HCT116 (cell line): ENCODE results near the gene ABCC2. TPM values are rescaled to one million over a fixed set of nuclear protein-coding genes. Genes with fewer than 3 reads are reported as not detected.

ENCODE experiments used
- ATAC-seq: fragments of 200-7000 bp; cut with Tn5 transposase; 2 replicates; pipeline ENCODE4 v1.9.1; 2020; ENCODE audit warnings: mild to moderate bottlenecking, moderate library complexity
- BruUV-seq: library from RNA; stranded (reverse); fragments of 400-500 nt; replicated peaks from 2 replicates; lab custom pipeline; 2021; lab: Mats Ljungman, UMichigan
- CTCF ChIA-PET: fragments of 300-600 bp; sonication (Branson Sonifier 250); formaldehyde crosslinking; loops from one replicate; lab custom pipeline; 2021; ENCODE audit warnings: antibody characterized with exemption; lab: Charles Lee
- POLR2A ChIA-PET: fragments of 300-600, 350-600 bp; sonication (Branson Sonifier 250); formaldehyde crosslinking; loops from one replicate; lab custom pipeline; 2021; ENCODE audit warnings: antibody characterized with exemption; lab: Charles Lee
- RAD21 ChIA-PET, 2 experiments: fragments of 300-600 bp; sonication (Branson Sonifier 250); formaldehyde crosslinking; loops; one replicate each; lab custom pipeline; 2023; ENCODE audit warnings: low total read pairs in 2 of 2; ENCODE audit not compliant: uncharacterized antibody in 2 of 2, unreplicated experiment in 2 of 2, low non-redundant PET in 1 of 2; lab: Charles Lee
- DNase-seq: peaks from one replicate; pipeline ENCODE4 v3.0.0-alpha.2; 2010; ENCODE audit warnings: low read depth, low spot score
- H2AFZ ChIP-seq: fragments of 200-600 bp; shearing (Covaris generic), sonication (generic); 2 replicates; pipeline ENCODE4 v1.6.1; 2017; ENCODE audit warnings: low read depth, mixed run types, mixed read lengths, antibody characterized with exemption, low read length; ENCODE audit not compliant: poor library complexity, severe bottlenecking
- H3K27ac ChIP-seq: 2 replicates; pipeline ENCODE4 v1.5.1; 2012; ENCODE audit warnings: low read depth, low read length
- H3K27me3 ChIP-seq: fragments of 200-600 bp; sonication (generic); 2 replicates; pipeline ENCODE4 v1.6.1; 2016; ENCODE audit warnings: mixed run types, low read length, mixed read lengths; ENCODE audit not compliant: insufficient read depth
- H3K36me3 ChIP-seq, 2 experiments: fragments of 200-500 bp in 1 of 2; fragments of 200-600 bp in 1 of 2; sonication (Bioruptor generic) in 1 of 2; sonication (generic) in 1 of 2; 2 replicates each; pipeline versions ENCODE4 v1.5.1 to v1.6.1; 2014 to 2016; ENCODE audit warnings: low read length in 2 of 2, inconsistent platforms in 1 of 2, mixed read lengths in 1 of 2, mixed run types in 1 of 2; ENCODE audit not compliant: insufficient read depth in 2 of 2, control insufficient read depth in 1 of 2
- H3K4me1 ChIP-seq, 2 experiments: fragments of 200-600 bp in 1 of 2; sonication (generic) in 1 of 2; 2 replicates each; pipeline versions ENCODE4 v1.5.1 to v1.6.1; 2012 to 2017; ENCODE audit warnings: low read length in 2 of 2, inconsistent platforms in 1 of 2, mild to moderate bottlenecking in 1 of 2, mixed read lengths in 1 of 2, mixed run types in 1 of 2, moderate library complexity in 1 of 2; ENCODE audit not compliant: insufficient read depth in 2 of 2, control insufficient read depth in 1 of 2
- H3K4me2 ChIP-seq: fragments of 200-600 bp; sonication (generic); 2 replicates; pipeline ENCODE4 v1.6.1; 2017; ENCODE audit warnings: mixed run types, low read length, mixed read lengths
- H3K4me3 ChIP-seq, 2 experiments: fragments of 200-600 bp in 1 of 2; sonication (generic) in 1 of 2; replicated peaks in 1 of 2; 2 replicates each; pipeline ENCODE4 v1.5.1; 2011 to 2016; ENCODE audit warnings: low read length in 2 of 2, control low read depth in 1 of 2, low read depth in 1 of 2, mild to moderate bottlenecking in 1 of 2, mixed read lengths in 1 of 2, mixed run types in 1 of 2
- H3K79me2 ChIP-seq: fragments of 200-600 bp; sonication (generic); 2 replicates; pipeline ENCODE4 v1.6.1; 2017; ENCODE audit warnings: mild to moderate bottlenecking, mixed run types, low read length, moderate library complexity, mixed read lengths; ENCODE audit not compliant: insufficient read depth
- H3K9ac ChIP-seq: fragments of 200-600 bp; sonication (generic); 2 replicates; pipeline ENCODE4 v1.6.1; 2016; ENCODE audit warnings: low read length, mixed read lengths
- H3K9me2 ChIP-seq: fragments of 200-600 bp; sonication (generic), shearing (Covaris generic); 2 replicates; pipeline ENCODE4 v1.6.1; 2017; ENCODE audit warnings: mixed run types, mild to moderate bottlenecking, moderate library complexity; ENCODE audit not compliant: insufficient read depth
- H3K9me3 ChIP-seq, 2 experiments: fragments of 200-500 bp in 1 of 2; fragments of 200-600 bp in 1 of 2; sonication (Bioruptor generic) in 1 of 2; sonication (generic) in 1 of 2; 2 replicates each; pipeline ENCODE4 v1.6.1; 2014 to 2017; ENCODE audit warnings: low read length in 2 of 2, mixed read lengths in 2 of 2, inconsistent platforms in 1 of 2, low read depth in 1 of 2, mild to moderate bottlenecking in 1 of 2, mixed run types in 1 of 2, moderate library complexity in 1 of 2; ENCODE audit not compliant: control insufficient read depth in 1 of 2, insufficient read depth in 1 of 2
- H4K20me1 ChIP-seq: fragments of 200-600 bp; sonication (generic), shearing (Covaris generic); 2 replicates; pipeline ENCODE4 v1.6.1; 2017; ENCODE audit warnings: mixed run types, mild to moderate bottlenecking, moderate library complexity; ENCODE audit not compliant: insufficient read depth
- ATF3 ChIP-seq: IDR thresholded peaks from 2 replicates; pipeline ENCODE4 v1.6.1; 2012
- CBX3 ChIP-seq: IDR thresholded peaks from 2 replicates; pipeline ENCODE4 v1.6.1; 2012; ENCODE audit warnings: low read depth
- EZH2phosphoT487 ChIP-seq: fragments of 200-600 bp; IDR thresholded peaks from 2 replicates; pipeline ENCODE4 v1.6.1; 2018; ENCODE audit warnings: antibody characterized with exemption, borderline replicate concordance
- MAX ChIP-seq: IDR thresholded peaks from 2 replicates; pipeline ENCODE4 v1.6.1; 2012
- POLR2A ChIP-seq: IDR thresholded peaks from 2 replicates; pipeline ENCODE4 v1.7.0; 2011; ENCODE audit warnings: borderline replicate concordance; ENCODE audit not compliant: insufficient read depth, insufficient read length; ENCODE audit errors: extremely low read depth
- RAD21 ChIP-seq: IDR thresholded peaks from 2 replicates; pipeline ENCODE4 v1.6.1; 2012; ENCODE audit warnings: low read depth, mild to moderate bottlenecking
- REST ChIP-seq: IDR thresholded peaks from 2 replicates; pipeline ENCODE4 v1.6.1; 2012; ENCODE audit warnings: low read depth
- ZFX ChIP-seq: fragments of 450-650 bp; IDR thresholded peaks from 2 replicates; pipeline ENCODE4 v1.6.1; 2017
- ZNF274 ChIP-seq: fragments of 200-500 bp; sonication (Bioruptor generic); IDR thresholded peaks from 2 replicates; pipeline ENCODE4 v1.6.1; 2014; ENCODE audit warnings: mild to moderate bottlenecking, low read depth, low read length, inconsistent platforms
- intact Hi-C: fragments of 100-400 bp; cut with micrococcal nuclease; formaldehyde crosslinking; loops from 2 replicates; pipeline ENCODE4 v1.10.0; 2022
- total RNA-seq: library from RNA; stranded (reverse); gene quantifications from one replicate; pipeline ENCODE4 v1.2.1, GENCODE V29; 2021; ENCODE audit not compliant: unreplicated experiment

Gene ABCC2
- total RNA-seq, 1 experiment from 2014 or later: 88.2 TPM

- no peaks in the 10 kb centered on the region for H4K20me1 ChIP-seq
- ChIA-PET POLR2A (interaction anchor here (1.7 kb wide), 1 partner anchor 17 kb away, joined by 5 read pairs; no protein-coding TSS in a partner anchor), RAD21 (no interaction called here), CTCF (interaction anchor here (1.0 kb wide), 1 partner anchor 19 kb away, joined by 3 read pairs; no protein-coding TSS in a partner anchor)
- peaks cover 42 to 67% of the 10 kb centered on the region in 2 experiments for H3K4me1 ChIP-seq
- peak overlapping the region in 1 of 2 experiments; percentile 19; a peak in 1 of 4 replicates for H3K4me3 ChIP-seq
- TF ChIP-seq EZH2phosphoT487 (no peak), ZNF274 (no peak), ATF3 (no peak), MAX (no peak), RAD21 (no peak), POLR2A (no peak), CBX3 (no peak), REST (no peak), ZFX (peak; percentile 17; the same call in 1 of the 2 replicates)
- H2AFZ ChIP-seq: no peak overlapping the region
- no TSS peak for BruUV-seq
- peak overlapping the region; percentile 41 for H3K9ac ChIP-seq
- DNase-seq (no peak), ATAC-seq (peak; percentile 70)
- intact Hi-C loops: no loop called here
- no peaks in the 10 kb centered on the region for H3K9me3 ChIP-seq
- H3K9me2 ChIP-seq: no peaks in the 10 kb centered on the region
- H3K4me2 ChIP-seq: peak overlapping the region; percentile 58
- no peaks in the 10 kb centered on the region for H3K79me2 ChIP-seq
- no peaks in the 10 kb centered on the region for H3K27me3 ChIP-seq
- H3K36me3 ChIP-seq: peaks cover 32 to 34% of the 10 kb centered on the region in 2 experiments
- peak overlapping the region; percentile 97 for H3K27ac ChIP-seq
Observed at GRCh38 chr10:99760321-99760720, 22.1 kb upstream of the ABCC2 start.
